Parathyroid adenoma (tissue), 2 donors: ENCODE results near the gene RFTN1.

Experiments used
- H2AFZ ChIP-seq: fragments of 300-600 bp; sonication (generic); one replicate; pipeline ENCODE4 v1.7.0; 2017; ENCODE audit warnings: antibody characterized with exemption, mild to moderate bottlenecking
- H3K27ac ChIP-seq: fragments of 300-600 bp; sonication (generic); one replicate; pipeline ENCODE4 v1.7.0; 2017
- H3K27me3 ChIP-seq: fragments of 300-600 bp; sonication (generic); one replicate; pipeline ENCODE4 v1.7.0; 2017; ENCODE audit warnings: low read length; ENCODE audit not compliant: control insufficient read depth, insufficient read depth
- H3K36me3 ChIP-seq: fragments of 300-600 bp; sonication (generic); one replicate; pipeline ENCODE4 v1.7.0; 2017; ENCODE audit warnings: low read length; ENCODE audit not compliant: control insufficient read depth, insufficient read depth
- H3K4me1 ChIP-seq: fragments of 300-600 bp; sonication (generic); one replicate; pipeline ENCODE4 v1.7.0; 2017; ENCODE audit warnings: control low read depth
- H3K4me2 ChIP-seq: fragments of 300-600 bp; sonication (generic); one replicate; pipeline ENCODE4 v1.7.0; 2017; ENCODE audit warnings: low read length
- H3K4me3 ChIP-seq: fragments of 300-600 bp; sonication (generic); one replicate; pipeline ENCODE4 v1.7.0; 2017; ENCODE audit warnings: low read depth, low read length
- H3K79me2 ChIP-seq: fragments of 300-600 bp; sonication (generic); one replicate; pipeline ENCODE4 v1.7.0; 2017; ENCODE audit warnings: control low read depth
- H3K9ac ChIP-seq: fragments of 300-600 bp; sonication (generic); one replicate; pipeline ENCODE4 v1.7.0; 2017; ENCODE audit warnings: mild to moderate bottlenecking
- H3K9me3 ChIP-seq: fragments of 300-600 bp; sonication (generic); one replicate; pipeline ENCODE4 v1.7.0; 2017; ENCODE audit warnings: low read length; ENCODE audit not compliant: control insufficient read depth
- TF ChIP-seq, protein P1 (sequence below): fragments of 300-600 bp; sonication (generic); IDR thresholded peaks from one replicate; pipeline ENCODE4 v1.7.0; 2017; ENCODE audit warnings: antibody characterized with exemption, mild to moderate bottlenecking
- donor health status: primary hyperparathyroidism.

The RFTN1 gene

DNA sequence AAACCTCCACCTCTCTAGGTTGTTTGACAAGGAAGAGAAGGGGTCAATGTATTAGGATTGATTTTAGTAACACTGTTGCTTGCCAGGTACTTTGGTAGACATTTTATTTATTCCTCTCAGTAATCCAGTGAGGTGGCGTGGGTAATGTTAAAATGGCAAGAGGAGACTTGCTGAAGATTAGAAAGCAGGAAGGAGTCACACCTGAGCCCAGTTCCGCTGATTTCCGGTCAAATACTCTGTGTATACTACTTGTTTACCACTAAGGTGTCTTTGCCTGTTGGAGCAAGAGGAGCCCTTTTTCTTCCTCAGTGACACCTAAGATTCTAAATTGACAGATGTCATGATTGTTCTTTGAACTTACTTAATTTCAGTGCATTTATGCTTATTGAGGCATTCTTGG is 246.8 kb downstream of the RFTN1 start:
- Histone ChIP-seq H3K9me3 (no peaks in the 10 kb centered on the region), H3K27ac (no peak overlapping the region), H3K27me3 (no peaks in the 10 kb centered on the region), H3K9ac (no peak overlapping the region), H3K36me3 (no peaks in the 10 kb centered on the region), H3K4me3 (peak overlapping the region; percentile 93), H3K4me2 (no peak overlapping the region), H2AFZ (no peak overlapping the region), H3K4me1 (peaks cover 4% of the 10 kb centered on the region), H3K79me2 (peaks cover 6% of the 10 kb centered on the region)
- TF ChIP-seq, protein P1, sequence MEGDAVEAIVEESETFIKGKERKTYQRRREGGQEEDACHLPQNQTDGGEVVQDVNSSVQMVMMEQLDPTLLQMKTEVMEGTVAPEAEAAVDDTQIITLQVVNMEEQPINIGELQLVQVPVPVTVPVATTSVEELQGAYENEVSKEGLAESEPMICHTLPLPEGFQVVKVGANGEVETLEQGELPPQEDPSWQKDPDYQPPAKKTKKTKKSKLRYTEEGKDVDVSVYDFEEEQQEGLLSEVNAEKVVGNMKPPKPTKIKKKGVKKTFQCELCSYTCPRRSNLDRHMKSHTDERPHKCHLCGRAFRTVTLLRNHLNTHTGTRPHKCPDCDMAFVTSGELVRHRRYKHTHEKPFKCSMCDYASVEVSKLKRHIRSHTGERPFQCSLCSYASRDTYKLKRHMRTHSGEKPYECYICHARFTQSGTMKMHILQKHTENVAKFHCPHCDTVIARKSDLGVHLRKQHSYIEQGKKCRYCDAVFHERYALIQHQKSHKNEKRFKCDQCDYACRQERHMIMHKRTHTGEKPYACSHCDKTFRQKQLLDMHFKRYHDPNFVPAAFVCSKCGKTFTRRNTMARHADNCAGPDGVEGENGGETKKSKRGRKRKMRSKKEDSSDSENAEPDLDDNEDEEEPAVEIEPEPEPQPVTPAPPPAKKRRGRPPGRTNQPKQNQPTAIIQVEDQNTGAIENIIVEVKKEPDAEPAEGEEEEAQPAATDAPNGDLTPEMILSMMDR = no peak
